Glomerular endothelial cell (primary cell): ENCODE measurements around the gene XPR1. TPM values are rescaled to one million over a fixed set of nuclear protein-coding genes. Genes with fewer than 3 reads are reported as not detected.
"Not testable (repeated sequence)": the region's sequence is repeated elsewhere in the genome, so short reads cannot be mapped to it uniquely, and the experiment has no call there.

Experiments used
- DNase-seq: peaks from one replicate; pipeline ENCODE4 v3.0.0-alpha.2; 2011; ENCODE audit warnings: low read depth, low spot score; ENCODE audit errors: extremely low read depth
- total RNA-seq: library from RNA; depleted of rRNA; stranded (reverse); fragments of >200 nt; gene quantifications from 2 replicates; pipeline ENCODE4 v1.2.3, GENCODE V29; 2015

The XPR1 gene
- total RNA-seq, 1 donor from 2014 or later = 24.2 TPM

GRCh38 chr1:180777072-180777689, 145.4 kb downstream of the XPR1 start:
- DNase-seq = no peak

- DNase-seq = no peak
Observed at GRCh38 chr1:180778782-180779398, 147.1 kb downstream of the XPR1 start.

- no peak for DNase-seq
Observed at GRCh38 chr1:180779584-180779983, 147.8 kb downstream of the XPR1 start.

GRCh38 chr1:180781718-180782117, 149.9 kb downstream of the XPR1 start:
- DNase-seq = no peak

- no peak for DNase-seq
Observed at GRCh38 chr1:180785291-180785690, 153.5 kb downstream of the XPR1 start.

- DNase-seq = no peak
Observed at GRCh38 chr1:180785887-180786286, 154.1 kb downstream of the XPR1 start.

GRCh38 chr1:180786624-180787023, 154.8 kb downstream of the XPR1 start:
- no peak for DNase-seq

GRCh38 chr1:180787628-180788307, 155.9 kb downstream of the XPR1 start:
- DNase-seq = no peak

GRCh38 chr1:180789460-180789859, 157.6 kb downstream of the XPR1 start:
- no peak for DNase-seq

- DNase-seq = not testable (repeated sequence)
Observed at GRCh38 chr1:180791152-180791551, 159.3 kb downstream of the XPR1 start.

GRCh38 chr1:180791806-180792205, 160.0 kb downstream of the XPR1 start:
- DNase-seq = no peak

GRCh38 chr1:180793451-180793850, 161.6 kb downstream of the XPR1 start:
- no peak for DNase-seq

GRCh38 chr1:180796897-180797640, 165.2 kb downstream of the XPR1 start:
- no peak for DNase-seq

- no peak for DNase-seq
Observed at GRCh38 chr1:180800945-180801344, 169.1 kb downstream of the XPR1 start.

GRCh38 chr1:180802813-180803212, 171.0 kb downstream of the XPR1 start:
- no peak for DNase-seq

- DNase-seq = no peak
Observed at GRCh38 chr1:180805316-180805715, 173.5 kb downstream of the XPR1 start.

- no peak for DNase-seq
Observed at GRCh38 chr1:180811298-180811697, 179.5 kb downstream of the XPR1 start.

- no peak for DNase-seq
Observed at GRCh38 chr1:180811886-180812285, 180.1 kb downstream of the XPR1 start.

- no peak for DNase-seq
Observed at GRCh38 chr1:180814258-180814657, 182.4 kb downstream of the XPR1 start.

- no peak for DNase-seq
Observed at GRCh38 chr1:180815188-180815587, 183.4 kb downstream of the XPR1 start.

- DNase-seq = no peak
Observed at GRCh38 chr1:180816132-180816531, 184.3 kb downstream of the XPR1 start.
